Central memory CD8-positive, alpha-beta T cell (primary cell): ENCODE measurements around the gene DMBT1.
"Not testable (repeated sequence)": the region's sequence is repeated elsewhere in the genome, so short reads cannot be mapped to it uniquely, and the experiment has no call there.

Experiments used
- ATAC-seq: fragments of 150-1000 bp; cut with Tn5 transposase; replicated peaks from 2 replicates; pipeline ENCODE4 v1.10.0; 2022; ENCODE audit warnings: mild to moderate bottlenecking, moderate FRiP score, moderate number of reproducible peaks; ENCODE audit not compliant: poor library complexity, severe bottlenecking; ENCODE audit errors: extremely low read depth
- DNase-seq, 2 donors: peaks; one replicate each; pipeline ENCODE4 v3.0.0; 2021; ENCODE audit warnings: low spot score in 2 of 2
- H3K27ac Mint-ChIP-seq: one replicate; pipeline ENCODE4 v1.8.0; 2022; ENCODE audit warnings: low read depth, mild to moderate bottlenecking, moderate library complexity, mixed read lengths
- H3K27me3 Mint-ChIP-seq: one replicate; pipeline ENCODE4 v1.8.0; 2022; ENCODE audit warnings: mixed read lengths
- H3K36me3 Mint-ChIP-seq: one replicate; pipeline ENCODE4 v1.8.0; 2022; ENCODE audit warnings: mild to moderate bottlenecking, moderate library complexity, mixed read lengths; ENCODE audit not compliant: insufficient read depth
- H3K4me1 Mint-ChIP-seq: one replicate; pipeline ENCODE4 v1.8.0; 2022; ENCODE audit warnings: mixed read lengths
- H3K4me3 Mint-ChIP-seq: one replicate; pipeline ENCODE4 v1.8.0; 2022; ENCODE audit warnings: mild to moderate bottlenecking, moderate library complexity, mixed read lengths
- H3K9me3 Mint-ChIP-seq: one replicate; pipeline ENCODE4 v1.8.0; 2022; ENCODE audit warnings: mixed read lengths

Gene DMBT1

GRCh38 chr10:122568551-122568950 is 8.0 kb downstream of the DMBT1 start:
- Mint-ChIP-seq H3K27me3 (peaks cover 46% of the 10 kb centered on the region), H3K36me3 (no peaks in the 10 kb centered on the region), H3K4me3 (no peak overlapping the region), H3K9me3 (no peaks in the 10 kb centered on the region), H3K4me1 (no peaks in the 10 kb centered on the region), H3K27ac (no peak overlapping the region)
- no peak for DNase-seq
- ATAC-seq: no peak

- Mint-ChIP-seq H3K9me3 (no peaks in the 10 kb centered on the region), H3K4me3 (no peak overlapping the region), H3K27ac (no peak overlapping the region), H3K4me1 (no peaks in the 10 kb centered on the region), H3K27me3 (peaks cover 46% of the 10 kb centered on the region), H3K36me3 (no peaks in the 10 kb centered on the region)
- ATAC-seq (no peak), DNase-seq (no peak)
Observed at GRCh38 chr10:122570920-122571319, 10.4 kb downstream of the DMBT1 start.

GRCh38 chr10:122571892-122572291 is 11.3 kb downstream of the DMBT1 start:
- no peaks in the 10 kb centered on the region for H3K9me3 Mint-ChIP-seq

GRCh38 chr10:122575776-122576175 is 15.2 kb downstream of the DMBT1 start:
- no peaks in the 10 kb centered on the region for H3K36me3 Mint-ChIP-seq
- H3K4me1 Mint-ChIP-seq: no peaks in the 10 kb centered on the region
- DNase-seq (no peak), ATAC-seq (no peak)
- no peak overlapping the region for H3K4me3 Mint-ChIP-seq
- H3K27ac Mint-ChIP-seq: no peak overlapping the region
- H3K9me3 Mint-ChIP-seq: no peaks in the 10 kb centered on the region
- peaks cover 38% of the 10 kb centered on the region for H3K27me3 Mint-ChIP-seq

More at GRCh38 chr10:122571892-122572291, 11.3 kb downstream of the DMBT1 start:
- peaks cover 46% of the 10 kb centered on the region for H3K27me3 Mint-ChIP-seq
- H3K36me3 Mint-ChIP-seq: no peaks in the 10 kb centered on the region
- no peaks in the 10 kb centered on the region for H3K4me1 Mint-ChIP-seq
- no peak for ATAC-seq
- DNase-seq: no peak
- no peak overlapping the region for H3K27ac Mint-ChIP-seq
- no peak overlapping the region for H3K4me3 Mint-ChIP-seq

- ATAC-seq: no peak
- H3K27me3 Mint-ChIP-seq: peaks cover 40% of the 10 kb centered on the region
Observed at GRCh38 chr10:122576291-122576690, 15.7 kb downstream of the DMBT1 start.

GRCh38 chr10:122577311-122577885 is 16.8 kb downstream of the DMBT1 start:
- peaks cover 30% of the 10 kb centered on the region for H3K27me3 Mint-ChIP-seq
- H3K36me3 Mint-ChIP-seq: no peaks in the 10 kb centered on the region
- no peak overlapping the region for H3K27ac Mint-ChIP-seq
- no peaks in the 10 kb centered on the region for H3K4me1 Mint-ChIP-seq
- DNase-seq (no peak), ATAC-seq (no peak)
- H3K9me3 Mint-ChIP-seq: no peaks in the 10 kb centered on the region
- no peak overlapping the region for H3K4me3 Mint-ChIP-seq

More at GRCh38 chr10:122576291-122576690, 15.7 kb downstream of the DMBT1 start:
- H3K36me3 Mint-ChIP-seq: no peaks in the 10 kb centered on the region
- DNase-seq: no peak
- no peak overlapping the region for H3K27ac Mint-ChIP-seq
- no peak overlapping the region for H3K4me3 Mint-ChIP-seq
- H3K9me3 Mint-ChIP-seq: no peaks in the 10 kb centered on the region
- H3K4me1 Mint-ChIP-seq: no peaks in the 10 kb centered on the region

- H3K36me3 Mint-ChIP-seq, ATAC-seq: not testable (repeated sequence)
Observed at GRCh38 chr10:122586070-122586469, 25.5 kb downstream of the DMBT1 start.

GRCh38 chr10:122587098-122587760 is 26.7 kb downstream of the DMBT1 start:
- H3K27me3 Mint-ChIP-seq: peaks cover 8% of the 10 kb centered on the region
- no peak overlapping the region for H3K4me3 Mint-ChIP-seq
- H3K27ac Mint-ChIP-seq: no peak overlapping the region
- ATAC-seq: no peak
- no peaks in the 10 kb centered on the region for H3K36me3 Mint-ChIP-seq
- no peaks in the 10 kb centered on the region for H3K4me1 Mint-ChIP-seq
- no peaks in the 10 kb centered on the region for H3K9me3 Mint-ChIP-seq
- no peak for DNase-seq

More at GRCh38 chr10:122586070-122586469, 25.5 kb downstream of the DMBT1 start:
- H3K4me1 Mint-ChIP-seq, H3K4me3 Mint-ChIP-seq, H3K27ac Mint-ChIP-seq, DNase-seq, H3K27me3 Mint-ChIP-seq, H3K9me3 Mint-ChIP-seq: not testable (repeated sequence)

- DNase-seq (no peak), ATAC-seq (no peak)
- Mint-ChIP-seq H3K27me3 (peaks cover 8% of the 10 kb centered on the region), H3K4me3 (no peak overlapping the region), H3K9me3 (no peaks in the 10 kb centered on the region), H3K36me3 (no peaks in the 10 kb centered on the region), H3K27ac (no peak overlapping the region), H3K4me1 (no peaks in the 10 kb centered on the region)
Observed at GRCh38 chr10:122588381-122588780, 27.8 kb downstream of the DMBT1 start.

GRCh38 chr10:122590153-122590552 is 29.6 kb downstream of the DMBT1 start:
- H3K4me1 Mint-ChIP-seq: no peaks in the 10 kb centered on the region
- no peak for ATAC-seq
- DNase-seq: no peak
- no peak overlapping the region for H3K4me3 Mint-ChIP-seq
- no peaks in the 10 kb centered on the region for H3K36me3 Mint-ChIP-seq
- H3K9me3 Mint-ChIP-seq: no peaks in the 10 kb centered on the region
- no peak overlapping the region for H3K27ac Mint-ChIP-seq
- peaks cover 8% of the 10 kb centered on the region for H3K27me3 Mint-ChIP-seq

GRCh38 chr10:122591736-122592135 is 31.2 kb downstream of the DMBT1 start:
- no peaks in the 10 kb centered on the region for H3K4me1 Mint-ChIP-seq
- no peak overlapping the region for H3K27ac Mint-ChIP-seq
- H3K9me3 Mint-ChIP-seq: no peaks in the 10 kb centered on the region

GRCh38 chr10:122592161-122592560 is 31.6 kb downstream of the DMBT1 start:
- no peak for DNase-seq
- Mint-ChIP-seq H3K4me3 (no peak overlapping the region), H3K36me3 (no peaks in the 10 kb centered on the region), H3K27ac (no peak overlapping the region), H3K27me3 (peaks cover 2% of the 10 kb centered on the region), H3K9me3 (no peaks in the 10 kb centered on the region), H3K4me1 (no peaks in the 10 kb centered on the region)
- ATAC-seq: no peak

More at GRCh38 chr10:122591736-122592135, 31.2 kb downstream of the DMBT1 start:
- H3K36me3 Mint-ChIP-seq: no peaks in the 10 kb centered on the region
- no peak overlapping the region for H3K4me3 Mint-ChIP-seq
- peaks cover 6% of the 10 kb centered on the region for H3K27me3 Mint-ChIP-seq
- ATAC-seq (no peak), DNase-seq (no peak)

GRCh38 chr10:122617476-122618270 is 57.1 kb downstream of the DMBT1 start:
- H3K4me3 Mint-ChIP-seq: no peak overlapping the region
- ATAC-seq (no peak), DNase-seq (no peak)
- no peaks in the 10 kb centered on the region for H3K4me1 Mint-ChIP-seq
- H3K27ac Mint-ChIP-seq: no peak overlapping the region
- H3K9me3 Mint-ChIP-seq: no peaks in the 10 kb centered on the region
- no peaks in the 10 kb centered on the region for H3K36me3 Mint-ChIP-seq
- H3K27me3 Mint-ChIP-seq: peaks cover 38% of the 10 kb centered on the region
